ENCODE measurements around the gene ERG.

Gene ERG

GRCh38 chr21:38498057-38498833, at the start of gene ERG:
Gene ERG (minus strand): TSS chr21:38498477. CDS start chr21:38498380, 97 bp downstream.
- no peak for DNase-seq

DNA sequence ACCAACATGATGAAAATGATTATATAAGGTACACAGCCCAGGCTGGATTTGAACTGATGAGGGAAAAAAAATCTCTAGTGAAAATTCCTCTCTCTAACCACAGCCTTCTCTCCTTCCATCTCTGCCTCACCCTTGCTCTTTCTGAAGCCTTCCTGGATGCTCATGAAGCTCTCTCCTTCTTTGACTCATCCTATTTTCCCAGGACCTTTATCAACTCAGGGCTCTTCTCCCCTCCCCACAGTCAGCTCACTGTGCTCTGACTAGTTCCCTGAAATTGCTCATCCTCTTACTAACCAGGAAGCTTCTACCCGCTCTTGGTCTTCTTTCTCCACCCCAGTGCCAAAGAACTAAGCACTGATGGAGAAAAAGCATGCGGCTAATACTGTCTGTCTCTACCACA, 46.4 kb upstream of the ERG start:
- no peak for DNase-seq

DNA sequence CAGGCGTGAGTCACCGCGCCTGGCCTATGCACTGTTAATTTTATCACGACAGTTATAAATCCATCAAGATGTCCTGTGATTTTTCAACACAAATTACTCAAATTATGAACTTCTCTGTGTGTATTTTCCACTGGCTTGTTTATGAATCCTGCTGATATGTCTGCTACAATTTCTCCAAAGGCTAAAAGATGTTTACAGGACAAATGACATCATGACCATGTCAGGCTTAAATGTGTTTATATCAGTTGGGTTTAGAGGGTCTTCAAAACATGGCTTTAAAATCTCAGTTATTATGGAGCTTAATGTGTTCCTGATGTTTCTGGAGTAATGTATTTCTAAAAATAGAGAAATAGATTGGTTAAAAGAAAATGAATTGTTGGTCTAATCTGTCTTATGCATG, 44.0 kb upstream of the ERG start:
- no peak for DNase-seq

GRCh38 chr21:38538353-38538752, 40.1 kb upstream of the ERG start:
- DNase-seq, result no peak

- DNase-seq, result no peak
Measured at GRCh38 chr21:38534591-38534990, 36.3 kb upstream of the ERG start.

- no peak for DNase-seq
Measured at GRCh38 chr21:38533887-38534286, 35.6 kb upstream of the ERG start.

GRCh38 chr21:38531591-38531990, 33.3 kb upstream of the ERG start:
- DNase-seq, result no peak

DNA sequence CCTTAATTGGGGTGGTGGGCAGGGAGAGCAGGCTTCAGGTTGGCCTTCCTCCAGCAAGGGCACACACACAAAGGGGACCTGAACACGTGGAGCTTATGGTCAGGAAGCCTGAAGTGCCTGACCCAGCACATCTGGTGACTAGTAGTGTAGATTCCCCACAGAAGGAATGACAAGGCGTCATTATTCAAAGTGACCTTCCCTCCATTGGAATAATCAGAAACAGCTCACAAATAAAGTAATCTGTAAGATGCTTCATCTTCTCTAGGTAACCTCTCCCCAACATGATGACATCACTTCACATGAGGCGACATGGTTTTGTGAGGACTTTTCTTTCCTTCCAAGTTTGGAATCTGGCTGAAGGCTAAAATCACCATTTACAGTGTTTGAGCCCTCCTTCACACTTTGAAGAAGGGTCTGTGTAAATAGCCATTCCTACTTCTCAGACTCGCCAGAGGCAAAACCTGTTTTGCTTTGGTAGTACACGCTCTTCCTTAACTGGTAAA, 32.8 kb upstream of the ERG start:
- no peak for DNase-seq

DNA sequence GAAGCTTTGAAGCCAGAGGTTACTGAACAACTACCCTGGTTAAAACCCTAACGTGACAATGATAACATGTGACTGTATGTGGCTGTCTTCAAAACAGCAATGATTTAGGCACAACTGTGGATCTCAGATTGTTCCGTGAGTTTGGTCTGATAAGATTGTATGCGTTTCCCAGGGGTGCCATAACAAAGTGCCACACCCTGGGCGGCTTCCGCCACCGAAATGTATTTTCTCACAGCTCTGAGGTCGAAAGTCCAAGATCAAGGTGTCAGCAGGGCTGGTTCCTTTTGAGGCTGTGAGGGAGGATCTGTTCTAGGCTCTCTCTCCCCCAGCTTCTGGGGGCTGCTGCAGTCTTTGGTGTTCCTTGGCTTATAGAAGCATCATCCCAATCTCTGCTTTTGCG, 29.5 kb upstream of the ERG start:
- DNase-seq, result no peak

DNA sequence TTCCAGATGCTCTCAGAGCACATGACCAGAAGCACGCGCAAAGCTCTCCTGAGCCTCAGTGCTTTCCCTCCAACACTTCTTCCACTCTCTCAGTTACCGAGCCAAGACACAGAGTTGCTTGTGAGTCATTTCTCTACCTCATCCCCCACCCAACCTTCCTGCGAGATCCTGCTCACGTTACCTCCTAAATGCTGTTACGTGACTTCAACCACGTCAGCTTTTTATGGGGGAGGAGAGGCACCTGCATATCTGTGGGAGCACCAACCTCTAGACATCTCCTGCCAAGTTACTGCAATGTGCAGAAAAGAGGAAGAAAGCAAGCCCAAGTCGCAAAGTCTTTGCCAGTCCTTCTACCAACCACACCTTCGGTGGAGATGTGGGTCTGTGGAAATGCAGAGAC, 27.2 kb upstream of the ERG start:
- DNase-seq, result no peak

DNA sequence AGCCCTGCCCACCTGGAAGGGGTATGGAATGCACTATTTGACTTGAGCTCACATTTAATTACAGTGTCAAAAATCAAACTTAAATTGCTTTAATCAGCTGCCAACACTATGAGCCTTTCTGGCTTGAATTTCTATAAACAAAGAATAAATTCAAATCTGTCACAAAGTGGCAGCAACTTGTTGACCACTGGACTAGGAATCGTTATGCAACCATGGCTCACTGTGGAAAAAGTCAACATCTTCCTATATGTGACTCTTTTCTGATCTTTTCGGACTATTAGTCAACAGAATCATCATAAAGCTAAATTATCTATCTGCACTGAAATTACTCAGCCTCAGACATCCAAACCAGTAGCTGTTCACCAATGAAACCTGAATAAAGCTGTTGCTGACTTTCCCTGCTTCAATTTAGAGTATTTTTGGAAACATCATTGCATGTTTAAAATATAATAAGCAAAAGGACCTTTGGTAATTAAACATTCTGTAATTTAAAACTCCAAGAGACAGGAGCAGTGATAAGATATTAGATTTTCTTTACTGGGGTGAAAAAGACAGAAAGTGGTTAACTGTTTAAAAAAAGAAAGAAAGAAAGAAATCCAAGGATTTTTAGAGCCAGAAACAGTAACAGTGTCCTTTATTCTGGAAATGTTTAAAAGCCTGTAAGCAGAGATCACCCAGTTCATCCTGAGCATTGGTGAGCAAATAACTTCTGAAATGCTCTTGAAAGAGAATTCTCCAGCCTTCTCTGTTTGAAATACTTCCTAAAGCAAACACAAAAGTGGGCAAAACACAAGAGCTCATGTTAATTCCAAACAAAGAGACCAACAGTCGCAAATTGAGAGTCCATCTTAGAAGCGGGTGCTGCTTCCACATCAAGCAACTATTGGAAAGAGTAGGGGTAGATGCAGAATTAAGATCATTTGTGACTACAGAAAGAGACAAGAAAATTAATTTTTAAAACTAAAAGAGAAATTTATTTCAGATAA, 26.2 kb upstream of the ERG start:
- DNase-seq, result no peak

DNA sequence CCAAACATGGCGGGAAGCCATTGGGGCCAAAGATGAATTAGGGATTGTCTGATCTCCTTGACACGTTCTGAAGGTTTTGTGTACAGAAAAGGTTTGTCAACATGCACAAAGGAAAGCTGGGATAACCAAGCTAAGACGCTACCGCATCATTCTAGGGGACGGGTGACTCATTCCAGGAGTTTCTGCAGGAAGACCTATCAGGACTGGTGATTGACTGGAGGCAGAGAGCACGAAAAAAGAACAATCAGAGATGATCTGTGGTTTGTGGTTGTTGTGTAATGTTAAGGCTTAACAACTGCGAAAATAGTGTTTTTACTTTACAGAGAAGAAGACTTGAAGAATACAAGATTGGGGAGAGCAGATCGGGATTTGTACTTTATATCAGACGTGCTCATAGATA, 22.2 kb upstream of the ERG start:
- no peak for DNase-seq

DNA sequence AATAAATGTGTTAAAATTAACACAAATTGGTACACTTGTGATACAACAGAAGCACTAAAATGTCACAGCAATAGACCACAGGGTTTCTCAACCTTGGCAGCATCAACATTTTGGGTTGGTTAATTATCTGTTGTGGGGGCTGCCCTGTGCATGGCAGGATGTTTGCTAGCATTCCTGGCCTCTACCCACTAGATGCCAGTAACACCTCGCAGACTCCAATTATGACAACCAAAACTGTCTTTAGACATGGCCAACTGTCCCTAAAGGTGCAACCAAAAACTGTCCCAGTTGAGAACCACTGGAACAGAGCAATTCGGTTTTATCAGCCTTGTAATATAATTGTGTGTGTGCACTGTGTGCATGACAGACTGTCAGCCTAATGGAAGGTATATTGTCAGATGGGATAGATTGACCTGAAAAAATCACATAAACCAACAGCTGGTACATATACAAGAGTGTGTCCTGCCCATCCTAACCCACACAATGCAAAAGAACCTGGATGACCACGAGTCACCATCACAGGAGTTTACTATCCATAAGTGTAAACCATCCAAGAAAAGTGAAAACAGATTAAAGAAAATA, 13.5 kb upstream of the ERG start:
- DNase-seq, result no peak

- no peak for DNase-seq
Measured at GRCh38 chr21:38511198-38511597, 12.9 kb upstream of the ERG start.

- DNase-seq, result no peak
Measured at GRCh38 chr21:38507374-38507942, 9.2 kb upstream of the ERG start.

DNA sequence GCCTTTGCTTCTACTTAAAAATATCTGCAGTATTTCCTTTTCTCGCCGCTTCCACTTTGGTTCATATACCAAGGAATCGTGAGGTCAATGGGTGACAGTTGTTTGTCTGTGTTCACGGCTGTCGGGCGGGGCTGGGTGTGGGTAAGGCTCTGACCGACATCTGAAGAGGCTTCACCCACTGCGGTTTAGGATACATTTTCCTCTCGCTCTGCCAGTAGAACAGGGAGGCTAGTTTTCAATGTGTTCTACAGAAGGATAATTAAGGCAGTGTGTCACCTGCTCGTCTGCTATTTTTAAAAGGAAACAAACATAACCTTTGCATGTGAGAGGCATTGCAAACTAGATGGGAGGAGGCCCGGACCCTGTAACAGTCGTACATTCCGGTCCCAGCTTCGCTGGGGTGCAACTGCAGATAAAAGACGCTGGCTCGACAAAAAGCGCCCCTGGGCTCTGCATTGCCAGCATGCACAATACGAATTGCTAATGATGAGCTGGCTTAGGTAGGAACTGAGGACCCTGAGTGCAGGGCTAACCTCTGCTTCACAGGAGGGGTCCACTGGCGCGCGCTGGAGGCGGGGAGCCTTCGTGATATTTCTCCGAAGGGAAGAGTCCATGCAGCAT, 8.5 kb upstream of the ERG start:
- no peak for DNase-seq

DNA sequence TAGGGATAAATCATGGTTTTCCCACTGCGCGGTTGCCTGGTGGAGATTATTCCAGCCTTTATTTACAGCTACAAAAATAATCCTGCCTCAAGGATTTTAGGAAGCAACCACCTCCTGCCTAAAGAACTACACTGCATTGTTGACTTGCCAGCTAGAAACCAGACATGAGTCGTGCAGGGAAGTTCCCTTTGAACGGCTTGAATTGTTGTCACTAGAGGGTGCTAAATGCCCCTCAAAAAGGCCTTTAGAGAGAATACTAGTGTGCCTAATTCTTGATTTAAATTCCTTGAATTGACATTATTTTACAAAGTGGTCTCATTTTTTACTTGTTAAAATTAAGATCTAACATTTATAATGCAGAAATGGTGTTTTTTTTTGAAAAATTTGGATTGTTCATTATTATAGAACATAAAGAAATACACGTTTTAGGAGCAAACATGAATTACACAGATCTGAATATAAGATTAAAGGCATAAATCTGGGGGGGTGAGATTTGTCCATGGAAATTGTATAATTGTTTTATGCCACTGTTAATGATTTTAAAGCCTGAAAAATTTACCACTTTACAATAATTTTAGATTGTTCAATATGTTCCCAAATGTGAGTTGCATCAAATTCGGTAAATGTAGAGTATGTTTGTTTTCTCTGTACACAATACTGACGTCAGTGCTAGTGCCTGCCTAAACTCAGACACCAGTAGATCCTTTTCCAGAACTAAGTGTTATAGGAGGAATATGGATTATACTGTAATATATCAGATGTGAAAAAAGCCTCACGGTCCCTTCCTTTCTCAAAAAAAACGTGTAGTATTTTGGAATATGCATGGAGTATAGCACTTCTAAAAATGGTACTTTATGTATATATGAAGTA, 7.6 kb upstream of the ERG start:
- peak; percentile 78 for DNase-seq

DNA sequence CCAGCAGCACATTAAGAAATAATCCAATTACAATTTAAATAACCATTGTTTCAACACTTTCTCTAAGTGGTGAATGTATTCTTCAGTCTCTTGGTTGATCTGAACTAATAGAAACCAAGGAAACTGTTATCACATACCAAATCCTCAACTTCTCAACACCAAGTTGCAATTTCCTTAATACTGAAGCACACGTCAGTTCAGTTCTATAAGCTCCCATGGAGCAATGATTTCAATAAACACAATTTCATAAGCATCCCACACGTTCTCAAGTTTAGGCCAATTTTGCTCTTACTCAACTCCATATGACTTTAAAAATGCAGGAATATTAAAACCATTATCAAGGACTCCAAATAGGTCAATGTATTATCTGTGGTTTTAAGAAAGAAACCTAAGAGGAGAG, 5.8 kb upstream of the ERG start:
- no peak for DNase-seq

DNA sequence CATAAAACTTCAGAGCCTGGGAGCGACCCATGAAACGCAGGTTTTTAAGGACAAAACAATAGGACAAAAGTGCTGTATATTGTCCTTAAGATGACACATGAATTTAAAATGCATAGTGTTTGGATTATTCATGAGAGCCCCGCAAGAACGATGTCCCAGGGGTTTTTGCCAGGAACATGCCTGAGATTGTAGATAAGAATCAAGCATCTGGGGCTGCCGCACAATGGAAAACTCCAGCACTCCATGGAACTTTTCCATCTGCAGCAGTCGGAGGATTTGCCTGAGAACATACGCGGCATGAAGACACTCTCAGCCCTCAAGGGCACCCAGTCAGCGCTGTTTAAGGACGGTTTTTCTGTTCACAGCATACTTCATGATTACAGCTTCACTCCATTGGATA, 5.3 kb upstream of the ERG start:
- DNase-seq, result no peak

DNA sequence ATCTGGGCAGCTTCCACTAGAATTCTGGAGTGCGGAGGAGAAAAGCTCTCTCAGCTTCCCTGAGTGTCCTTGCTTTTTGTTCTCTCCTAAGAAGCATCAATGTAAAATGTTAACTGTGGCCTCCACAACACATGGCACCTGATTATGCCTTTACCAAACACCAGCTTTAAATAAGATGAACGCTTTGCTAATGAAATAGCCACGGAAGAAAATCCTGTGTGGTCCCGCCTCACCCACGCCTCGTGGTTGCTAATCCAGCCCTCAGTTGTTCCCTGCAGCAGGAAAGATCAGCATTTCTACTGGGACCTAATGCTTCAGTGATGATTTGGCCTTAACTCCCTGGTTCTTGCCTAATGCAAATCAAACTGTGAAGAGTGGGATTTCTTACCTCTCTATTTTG, 1.8 kb upstream of the ERG start:
- peak; percentile 35 for DNase-seq

DNA sequence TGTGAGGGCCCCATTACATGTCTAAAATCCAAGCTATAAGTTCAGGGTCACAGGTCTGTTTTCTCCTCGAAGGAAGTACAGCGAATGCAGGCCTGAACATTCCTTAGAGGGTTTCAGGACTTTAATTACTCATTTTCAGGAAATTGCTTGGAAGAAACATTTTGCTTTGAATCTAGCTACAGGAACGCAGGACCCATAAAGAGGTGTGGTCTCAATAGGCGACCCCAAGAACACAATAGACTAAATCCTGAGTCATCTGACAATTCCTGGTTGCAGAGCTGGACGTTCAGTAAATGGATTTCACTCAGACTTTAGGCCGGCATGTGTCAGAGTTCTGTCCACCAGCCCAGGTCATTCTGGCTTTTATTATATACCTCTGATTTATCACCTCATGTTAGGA, 1.0 kb upstream of the ERG start:
- no peak for DNase-seq

GRCh38 chr21:38496224-38496623, 2.1 kb downstream of the ERG start:
- DNase-seq, result no peak
